HepG2 (cell line): ENCODE data around the gene SAMM50. TPM values are rescaled to one million over a fixed set of nuclear protein-coding genes. Genes with fewer than 3 reads are reported as not detected.
A peak's percentile ranks its signal among the peaks of the same experiment; 100 is the strongest.

ENCODE experiments used
- ATRX ChIP-seq: sonication (generic); formaldehyde crosslinking; IDR thresholded peaks from 2 replicates; pipeline ENCODE4 v1.4.0; 2020; ENCODE audit warnings: missing genetic modification reagents, borderline replicate concordance
- HHEX ChIP-seq: IDR thresholded peaks from 2 replicates; pipeline ENCODE4 v1.6.1; 2016; ENCODE audit warnings: control low read depth
- ISX ChIP-seq: sonication (generic); formaldehyde crosslinking; conservative IDR thresholded peaks from 2 replicates; pipeline ENCODE4 v1.5.0; 2020; ENCODE audit warnings: missing genetic modification reagents
- JUNB ChIP-seq: sonication (generic); formaldehyde crosslinking; IDR thresholded peaks from 2 replicates; pipeline ENCODE4 v1.8.0; 2022; ENCODE audit warnings: missing genetic modification reagents, mild to moderate bottlenecking, borderline replicate concordance
- MIER2 ChIP-seq: IDR thresholded peaks from 2 replicates; pipeline ENCODE4 v1.6.1; 2016; ENCODE audit warnings: missing biosample characterization, missing genetic modification reagents
- SUZ12 ChIP-seq: fragments of 150-350 bp; IDR thresholded peaks from 2 replicates; pipeline ENCODE4 v1.6.1; 2014; ENCODE audit warnings: low read depth, low read length
- TCF7L2 ChIP-seq: IDR thresholded peaks from 2 replicates; pipeline ENCODE4 v1.6.1; 2011; ENCODE audit warnings: mild to moderate bottlenecking, low read depth, low read length, moderate library complexity
- TEAD2 ChIP-seq: sonication (generic); formaldehyde crosslinking; IDR thresholded peaks from 2 replicates; pipeline ENCODE4 v1.9.0; 2021; ENCODE audit warnings: missing genetic modification reagents
- YEATS2 ChIP-seq: sonication (generic); formaldehyde crosslinking; IDR thresholded peaks from 2 replicates; pipeline ENCODE4 v1.4.0; 2020; ENCODE audit warnings: missing genetic modification reagents, borderline replicate concordance
- ZMYM2 ChIP-seq: sonication (generic); formaldehyde crosslinking; IDR thresholded peaks from 2 replicates; pipeline ENCODE4 v1.8.0; 2022; ENCODE audit warnings: mild to moderate bottlenecking, missing genetic modification reagents
- ZNF256 ChIP-seq: sonication (generic); formaldehyde crosslinking; conservative IDR thresholded peaks from 2 replicates; pipeline ENCODE4 v1.4.0; 2020; ENCODE audit warnings: missing genetic modification reagents
- ZNF263 ChIP-seq: sonication (generic); formaldehyde crosslinking; IDR thresholded peaks from 2 replicates; pipeline ENCODE4 v1.4.0; 2020; ENCODE audit warnings: missing genetic modification reagents
- ZNF766 ChIP-seq: sonication (generic); formaldehyde crosslinking; IDR thresholded peaks from 2 replicates; pipeline ENCODE4 v1.5.0; 2020; ENCODE audit warnings: missing genetic modification reagents, borderline replicate concordance
- polyA plus RNA-seq, 8 experiments: library from polyadenylated mRNA; depleted of rRNA in 3 of 8; stranded (reverse) in 7 of 8; unstranded in 1 of 8; fragments of >200 nt; fragmentation: Illumina TruSeq in 4 of 8; extraction: Trizol in 4 of 8; gene quantifications; 2 replicates each; pipeline versions ENCODE4 v1.2.1 to v1.2.3, GENCODE V29; 2011 to 2016; ENCODE audit warnings: low read depth in 4 of 8, missing spikeins in 1 of 8, mixed read lengths in 1 of 8; ENCODE audit not compliant: insufficient read depth in 1 of 8
- total RNA-seq, 5 experiments: library from RNA; depleted of rRNA; stranded (reverse); fragments of >200 nt; fragmentation: Illumina TruSeq; extraction: Trizol; gene quantifications; 2 replicates each; pipeline ENCODE4 v1.2.3, GENCODE V29; 2016; ENCODE audit warnings: low read depth in 1 of 5
- TF ChIP-seq, protein P1 (sequence below), 2 experiments: fragments of 450-650 bp in 1 of 2; sonication (generic) in 1 of 2; formaldehyde crosslinking in 1 of 2; IDR thresholded peaks; 2 replicates each; pipeline versions ENCODE4 v1.6.1 to v1.8.0; 2016 to 2022; ENCODE audit warnings: antibody characterized with exemption in 1 of 2, mild to moderate bottlenecking in 1 of 2, missing genetic modification reagents in 1 of 2
- TF ChIP-seq, protein P2 (sequence below): sonication (generic); formaldehyde crosslinking; IDR thresholded peaks from 2 replicates; pipeline ENCODE4 v1.4.0; 2020; ENCODE audit warnings: mild to moderate bottlenecking, missing genetic modification reagents
- TF ChIP-seq, protein P3 (sequence below): sonication (generic); formaldehyde crosslinking; IDR thresholded peaks from 2 replicates; pipeline ENCODE4 v1.5.0; 2020; ENCODE audit warnings: mild to moderate bottlenecking, missing genetic modification reagents
- TF ChIP-seq, protein P4 (sequence below): sonication (generic); formaldehyde crosslinking; IDR thresholded peaks from 2 replicates; pipeline ENCODE4 v1.4.0; 2020; ENCODE audit warnings: missing genetic modification reagents

SAMM50 gene
- total and polyA plus RNA-seq, 2 of the 13 experiments (the other 11 are each of a cell fraction or from before 2014, with no cell fraction given): 34.7 to 63.4 TPM

- peak; percentile 46; the same call in 1 of the 2 replicates for TF ChIP-seq ZNF766 (CRISPR knock-in tag)
- TF ChIP-seq, protein P1, sequence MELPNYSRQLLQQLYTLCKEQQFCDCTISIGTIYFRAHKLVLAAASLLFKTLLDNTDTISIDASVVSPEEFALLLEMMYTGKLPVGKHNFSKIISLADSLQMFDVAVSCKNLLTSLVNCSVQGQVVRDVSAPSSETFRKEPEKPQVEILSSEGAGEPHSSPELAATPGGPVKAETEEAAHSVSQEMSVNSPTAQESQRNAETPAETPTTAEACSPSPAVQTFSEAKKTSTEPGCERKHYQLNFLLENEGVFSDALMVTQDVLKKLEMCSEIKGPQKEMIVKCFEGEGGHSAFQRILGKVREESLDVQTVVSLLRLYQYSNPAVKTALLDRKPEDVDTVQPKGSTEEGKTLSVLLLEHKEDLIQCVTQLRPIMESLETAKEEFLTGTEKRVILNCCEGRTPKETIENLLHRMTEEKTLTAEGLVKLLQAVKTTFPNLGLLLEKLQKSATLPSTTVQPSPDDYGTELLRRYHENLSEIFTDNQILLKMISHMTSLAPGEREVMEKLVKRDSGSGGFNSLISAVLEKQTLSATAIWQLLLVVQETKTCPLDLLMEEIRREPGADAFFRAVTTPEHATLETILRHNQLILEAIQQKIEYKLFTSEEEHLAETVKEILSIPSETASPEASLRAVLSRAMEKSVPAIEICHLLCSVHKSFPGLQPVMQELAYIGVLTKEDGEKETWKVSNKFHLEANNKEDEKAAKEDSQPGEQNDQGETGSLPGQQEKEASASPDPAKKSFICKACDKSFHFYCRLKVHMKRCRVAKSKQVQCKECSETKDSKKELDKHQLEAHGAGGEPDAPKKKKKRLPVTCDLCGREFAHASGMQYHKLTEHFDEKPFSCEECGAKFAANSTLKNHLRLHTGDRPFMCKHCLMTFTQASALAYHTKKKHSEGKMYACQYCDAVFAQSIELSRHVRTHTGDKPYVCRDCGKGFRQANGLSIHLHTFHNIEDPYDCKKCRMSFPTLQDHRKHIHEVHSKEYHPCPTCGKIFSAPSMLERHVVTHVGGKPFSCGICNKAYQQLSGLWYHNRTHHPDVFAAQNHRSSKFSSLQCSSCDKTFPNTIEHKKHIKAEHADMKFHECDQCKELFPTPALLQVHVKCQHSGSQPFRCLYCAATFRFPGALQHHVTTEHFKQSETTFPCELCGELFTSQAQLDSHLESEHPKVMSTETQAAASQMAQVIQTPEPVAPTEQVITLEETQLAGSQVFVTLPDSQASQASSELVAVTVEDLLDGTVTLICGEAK (IDR thresholded peaks at IDR 0.05): no peak
- TF ChIP-seq, protein P1 (CRISPR knock-in tag; IDR thresholded peaks at IDR 0.05): peak; percentile 32; the same call in 1 of the 2 replicates
- TF ChIP-seq JUNB (CRISPR knock-in tag): no peak
- no peak for TF ChIP-seq ZMYM2 (CRISPR knock-in tag)
- TF ChIP-seq, protein P2, sequence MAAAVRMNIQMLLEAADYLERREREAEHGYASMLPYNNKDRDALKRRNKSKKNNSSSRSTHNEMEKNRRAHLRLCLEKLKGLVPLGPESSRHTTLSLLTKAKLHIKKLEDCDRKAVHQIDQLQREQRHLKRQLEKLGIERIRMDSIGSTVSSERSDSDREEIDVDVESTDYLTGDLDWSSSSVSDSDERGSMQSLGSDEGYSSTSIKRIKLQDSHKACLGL (CRISPR knock-in tag): peak; percentile 89
- TF ChIP-seq TEAD2 (CRISPR knock-in tag): no peak
- TF ChIP-seq, protein P3, sequence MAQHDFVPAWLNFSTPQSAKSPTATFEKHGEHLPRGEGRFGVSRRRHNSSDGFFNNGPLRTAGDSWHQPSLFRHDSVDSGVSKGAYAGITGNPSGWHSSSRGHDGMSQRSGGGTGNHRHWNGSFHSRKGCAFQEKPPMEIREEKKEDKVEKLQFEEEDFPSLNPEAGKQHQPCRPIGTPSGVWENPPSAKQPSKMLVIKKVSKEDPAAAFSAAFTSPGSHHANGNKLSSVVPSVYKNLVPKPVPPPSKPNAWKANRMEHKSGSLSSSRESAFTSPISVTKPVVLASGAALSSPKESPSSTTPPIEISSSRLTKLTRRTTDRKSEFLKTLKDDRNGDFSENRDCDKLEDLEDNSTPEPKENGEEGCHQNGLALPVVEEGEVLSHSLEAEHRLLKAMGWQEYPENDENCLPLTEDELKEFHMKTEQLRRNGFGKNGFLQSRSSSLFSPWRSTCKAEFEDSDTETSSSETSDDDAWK (CRISPR knock-in tag): no peak
- TF ChIP-seq ISX (CRISPR knock-in tag): no peak
- TF ChIP-seq, protein P4, sequence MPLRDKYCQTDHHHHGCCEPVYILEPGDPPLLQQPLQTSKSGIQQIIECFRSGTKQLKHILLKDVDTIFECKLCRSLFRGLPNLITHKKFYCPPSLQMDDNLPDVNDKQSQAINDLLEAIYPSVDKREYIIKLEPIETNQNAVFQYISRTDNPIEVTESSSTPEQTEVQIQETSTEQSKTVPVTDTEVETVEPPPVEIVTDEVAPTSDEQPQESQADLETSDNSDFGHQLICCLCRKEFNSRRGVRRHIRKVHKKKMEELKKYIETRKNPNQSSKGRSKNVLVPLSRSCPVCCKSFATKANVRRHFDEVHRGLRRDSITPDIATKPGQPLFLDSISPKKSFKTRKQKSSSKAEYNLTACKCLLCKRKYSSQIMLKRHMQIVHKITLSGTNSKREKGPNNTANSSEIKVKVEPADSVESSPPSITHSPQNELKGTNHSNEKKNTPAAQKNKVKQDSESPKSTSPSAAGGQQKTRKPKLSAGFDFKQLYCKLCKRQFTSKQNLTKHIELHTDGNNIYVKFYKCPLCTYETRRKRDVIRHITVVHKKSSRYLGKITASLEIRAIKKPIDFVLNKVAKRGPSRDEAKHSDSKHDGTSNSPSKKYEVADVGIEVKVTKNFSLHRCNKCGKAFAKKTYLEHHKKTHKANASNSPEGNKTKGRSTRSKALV (CRISPR knock-in tag): no peak
- peak; percentile 89 for TF ChIP-seq YEATS2 (CRISPR knock-in tag)
- no peak for TF ChIP-seq ATRX
- TF ChIP-seq HHEX (CRISPR knock-in tag): no peak
- no peak for TF ChIP-seq SUZ12
- no peak for TF ChIP-seq ZNF256
- no peak for TF ChIP-seq MIER2 (CRISPR knock-in tag)
- TF ChIP-seq ZNF263 (CRISPR knock-in tag): no peak
- no peak for TF ChIP-seq TCF7L2
Observed at GRCh38 chr22:43955040-43955882, at the start of gene SAMM50 (continued).
